ENCODE results near the gene ULK3.

Gene ULK3

GRCh38 chr15:74821091-74821789, 21.7 kb downstream of the ULK3 start:
- no peak for DNase-seq

- DNase-seq, result no peak
These were observed 22.9 kb downstream of the ULK3 start for GRCh38 chr15:74820056-74820455.

- DNase-seq, result no peak
These were observed 25.6 kb downstream of the ULK3 start for GRCh38 chr15:74817370-74817737.

- peak; percentile 2 for DNase-seq
These were observed 26.2 kb downstream of the ULK3 start for GRCh38 chr15:74816624-74817369.

GRCh38 chr15:74815961-74816360, 27.0 kb downstream of the ULK3 start:
- no peak for DNase-seq

GRCh38 chr15:74815121-74815934, 27.6 kb downstream of the ULK3 start:
- no peak for DNase-seq

GRCh38 chr15:74812533-74812932, 30.4 kb downstream of the ULK3 start, which contains the start of gene LMAN1L:
Gene LMAN1L (plus strand): TSS chr15:74812835. CDS start chr15:74812855, 20 bp downstream.
- no peak for DNase-seq

- DNase-seq, result no peak
These were observed 33.0 kb downstream of the ULK3 start for GRCh38 chr15:74809956-74810355.

GRCh38 chr15:74809242-74809641, 33.7 kb downstream of the ULK3 start:
- no peak for DNase-seq

GRCh38 chr15:74808840-74809229, 34.1 kb downstream of the ULK3 start:
- DNase-seq, result no peak

- no peak for DNase-seq
These were observed 34.7 kb downstream of the ULK3 start for GRCh38 chr15:74808078-74808839.

- DNase-seq, result no peak
These were observed 35.7 kb downstream of the ULK3 start for GRCh38 chr15:74807282-74807681.

GRCh38 chr15:74804935-74805334, 38.0 kb downstream of the ULK3 start:
- no peak for DNase-seq

GRCh38 chr15:74802862-74803447, 40.0 kb downstream of the ULK3 start:
- no peak for DNase-seq

- DNase-seq, result no peak
These were observed 40.7 kb downstream of the ULK3 start for GRCh38 chr15:74802290-74802689.

GRCh38 chr15:74801311-74801997, 41.5 kb downstream of the ULK3 start:
- DNase-seq, result no peak

- DNase-seq, result no peak
These were observed 42.3 kb downstream of the ULK3 start for GRCh38 chr15:74800559-74801094.

GRCh38 chr15:74799856-74800558, 42.9 kb downstream of the ULK3 start:
- DNase-seq, result no peak

- DNase-seq, result no peak
These were observed 43.6 kb downstream of the ULK3 start for GRCh38 chr15:74799255-74799855.
